ENCODE results near the gene KRT72.

KRT72 gene

DNA sequence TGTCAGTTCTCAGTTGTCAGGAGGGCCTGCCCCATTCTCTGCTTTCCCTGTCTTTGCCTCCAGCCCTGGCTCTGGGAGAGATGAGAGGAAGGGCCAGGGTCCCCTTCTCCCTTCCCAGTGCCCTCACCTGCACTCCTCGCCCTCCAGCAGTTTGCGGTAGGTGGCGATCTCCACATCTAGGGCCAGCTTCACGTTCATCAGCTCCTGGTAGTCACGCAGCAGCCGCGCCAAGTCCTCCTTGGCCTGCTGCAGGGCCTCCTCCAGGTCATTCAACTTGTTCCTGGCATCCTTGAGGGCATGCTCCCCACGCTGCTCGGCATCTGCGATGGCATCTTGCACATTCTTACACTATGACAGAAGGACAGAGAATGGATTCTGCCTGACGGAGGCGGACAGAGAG is 45.4 kb upstream of the KRT72 start:
- Histone ChIP-seq H2BK120ac (ENCODE audit: low read depth, low read length) (no peak overlapping the region), H3K4me1 (ENCODE audit: control insufficient read depth, low read depth, low read length) (no peaks in the 10 kb centered on the region), H3K79me1 (ENCODE audit: low read length) (no peaks in the 10 kb centered on the region), H3K56ac (ENCODE audit: low read length) (no peak overlapping the region), H3K18ac (ENCODE audit: low read length) (no peak overlapping the region), H3K4me2 (ENCODE audit: low read length) (no peak overlapping the region), H3K23ac (ENCODE audit: low read length) (no peak overlapping the region), H4K8ac (ENCODE audit: low read depth, low read length) (no peak overlapping the region), H3K79me2 (ENCODE audit: control insufficient read depth, insufficient read depth, low read length) (no peaks in the 10 kb centered on the region), H3K27ac (ENCODE audit: low read depth, low read length) (no peak overlapping the region), H4K5ac (ENCODE audit: low read length) (no peak overlapping the region), H2BK5ac (ENCODE audit: low read length) (no peak overlapping the region), H3K36me3 (ENCODE audit: control insufficient read depth, insufficient read depth, low read length) (no peaks in the 10 kb centered on the region), H3K4ac (ENCODE audit: low read depth, low read length) (no peak overlapping the region), H3K9ac (ENCODE audit: low read length) (no peak overlapping the region), H3K27me3 (ENCODE audit: insufficient read depth, low read length, poor library complexity) (no peaks in the 10 kb centered on the region), H2BK15ac (replicated peaks; ENCODE audit: low read depth) (no peak overlapping the region), H3K4me3 (ENCODE audit: low read length) (no peak overlapping the region), H2AK5ac (ENCODE audit: low read length) (no peak overlapping the region)
- DNase-seq, result no peak
- no CpG with 5 or more reads among the region's 12 CpGs for whole genome bisulfite sequencing (ENCODE audit: extremely low coverage, insufficient coverage, low lambda C conversion rate)

DNA sequence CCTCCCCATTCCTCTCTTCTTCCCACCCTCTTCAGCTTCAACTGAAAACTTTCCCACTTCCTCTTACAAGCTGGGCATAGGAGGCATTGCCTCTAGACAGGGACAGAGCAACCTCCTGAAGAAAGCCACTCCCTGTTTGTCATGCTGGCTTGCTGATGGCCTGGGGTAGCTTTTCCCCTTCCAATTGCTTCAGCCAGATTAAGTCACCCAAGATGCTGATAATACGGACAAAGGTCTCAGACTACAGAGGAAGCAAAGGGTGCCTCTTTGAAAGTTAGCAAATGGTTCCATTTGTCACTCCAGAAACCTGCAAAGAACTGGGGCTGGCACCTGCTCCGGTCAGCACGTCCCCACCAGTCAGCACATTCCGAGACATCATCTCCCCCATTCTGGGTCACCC is 44.7 kb upstream of the KRT72 start:
- no peak overlapping the region for H3K4me3 ChIP-seq (ENCODE audit: low read length)
- no CpG with 5 or more reads among the region's 4 CpGs for WGBS (ENCODE audit: extremely low coverage, insufficient coverage, low lambda C conversion rate)
- no peak overlapping the region for H3K18ac ChIP-seq (ENCODE audit: low read length)
- no peak overlapping the region for H3K4me2 ChIP-seq (ENCODE audit: low read length)
- H3K4me1 ChIP-seq (ENCODE audit: control insufficient read depth, low read depth, low read length), result no peaks in the 10 kb centered on the region
- H4K8ac ChIP-seq (ENCODE audit: low read depth, low read length), result no peak overlapping the region
- no peaks in the 10 kb centered on the region for H3K36me3 ChIP-seq (ENCODE audit: control insufficient read depth, insufficient read depth, low read length)
- no peak overlapping the region for H2AK5ac ChIP-seq (ENCODE audit: low read length)
- no peak overlapping the region for H3K4ac ChIP-seq (ENCODE audit: low read depth, low read length)
- H3K56ac ChIP-seq (ENCODE audit: low read length), result no peak overlapping the region
- DNase-seq, result peak; percentile 7
- H4K5ac ChIP-seq (ENCODE audit: low read length), result no peak overlapping the region
- H2BK120ac ChIP-seq (ENCODE audit: low read depth, low read length), result no peak overlapping the region
- H3K27me3 ChIP-seq (ENCODE audit: insufficient read depth, low read length, poor library complexity), result no peaks in the 10 kb centered on the region
- H2BK15ac ChIP-seq (replicated peaks; ENCODE audit: low read depth), result no peak overlapping the region
- H3K9ac ChIP-seq (ENCODE audit: low read length), result no peak overlapping the region
- no peak overlapping the region for H3K27ac ChIP-seq (ENCODE audit: low read depth, low read length)
- no peak overlapping the region for H2BK5ac ChIP-seq (ENCODE audit: low read length)
- no peaks in the 10 kb centered on the region for H3K79me2 ChIP-seq (ENCODE audit: control insufficient read depth, insufficient read depth, low read length)
- no peaks in the 10 kb centered on the region for H3K79me1 ChIP-seq (ENCODE audit: low read length)
- no peak overlapping the region for H3K23ac ChIP-seq (ENCODE audit: low read length)

DNA sequence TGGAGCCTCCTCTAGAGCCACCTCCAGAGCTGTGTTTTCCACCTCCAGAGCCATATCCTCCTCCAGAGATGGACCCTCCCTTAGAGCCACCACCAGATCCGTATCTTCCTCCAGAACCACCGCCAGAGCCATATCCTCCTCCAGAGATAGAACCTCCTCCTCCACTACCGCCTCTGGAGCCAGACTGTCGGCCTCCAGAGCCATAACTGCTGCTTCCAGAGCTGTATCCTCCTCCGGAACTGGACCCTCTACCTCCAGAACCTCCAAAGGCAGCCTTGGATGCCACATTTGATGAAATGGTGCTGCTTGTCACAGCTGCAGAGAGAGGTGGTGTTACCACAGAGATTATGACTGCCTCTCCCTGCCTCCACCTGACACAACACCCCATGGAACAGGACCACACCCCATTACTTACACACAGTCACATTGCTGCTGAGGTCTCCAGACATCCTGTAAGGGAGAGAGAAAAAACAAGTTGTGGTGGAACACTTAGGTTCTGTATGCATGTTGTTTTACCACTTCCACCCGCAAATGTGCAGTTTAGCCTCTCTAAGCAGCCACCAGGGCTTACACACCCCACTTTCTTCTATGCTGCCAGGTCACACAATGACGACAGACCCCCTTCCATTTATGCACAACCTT is 44.0 kb upstream of the KRT72 start:
- no peak overlapping the region for H2AK5ac ChIP-seq (ENCODE audit: low read length)
- no peak overlapping the region for H4K5ac ChIP-seq (ENCODE audit: low read length)
- no peaks in the 10 kb centered on the region for H3K27me3 ChIP-seq (ENCODE audit: insufficient read depth, low read length, poor library complexity)
- H3K4me1 ChIP-seq (ENCODE audit: control insufficient read depth, low read depth, low read length), result no peaks in the 10 kb centered on the region
- H3K36me3 ChIP-seq (ENCODE audit: control insufficient read depth, insufficient read depth, low read length), result no peaks in the 10 kb centered on the region
- no CpG with 5 or more reads among the region's 7 CpGs for WGBS (ENCODE audit: extremely low coverage, insufficient coverage, low lambda C conversion rate)
- H4K8ac ChIP-seq (ENCODE audit: low read depth, low read length), result no peak overlapping the region
- no peak overlapping the region for H3K4ac ChIP-seq (ENCODE audit: low read depth, low read length)
- no peak overlapping the region for H2BK15ac ChIP-seq (replicated peaks; ENCODE audit: low read depth)
- H3K56ac ChIP-seq (ENCODE audit: low read length), result no peak overlapping the region
- no peak overlapping the region for H3K9ac ChIP-seq (ENCODE audit: low read length)
- no peaks in the 10 kb centered on the region for H3K79me1 ChIP-seq (ENCODE audit: low read length)
- no peak for DNase-seq
- no peak overlapping the region for H3K23ac ChIP-seq (ENCODE audit: low read length)
- H3K4me2 ChIP-seq (ENCODE audit: low read length), result no peak overlapping the region
- H3K79me2 ChIP-seq (ENCODE audit: control insufficient read depth, insufficient read depth, low read length), result no peaks in the 10 kb centered on the region
- no peak overlapping the region for H3K18ac ChIP-seq (ENCODE audit: low read length)
- H2BK5ac ChIP-seq (ENCODE audit: low read length), result no peak overlapping the region
- no peak overlapping the region for H3K4me3 ChIP-seq (ENCODE audit: low read length)
- H3K27ac ChIP-seq (ENCODE audit: low read depth, low read length), result no peak overlapping the region
- H2BK120ac ChIP-seq (ENCODE audit: low read depth, low read length), result no peak overlapping the region

DNA sequence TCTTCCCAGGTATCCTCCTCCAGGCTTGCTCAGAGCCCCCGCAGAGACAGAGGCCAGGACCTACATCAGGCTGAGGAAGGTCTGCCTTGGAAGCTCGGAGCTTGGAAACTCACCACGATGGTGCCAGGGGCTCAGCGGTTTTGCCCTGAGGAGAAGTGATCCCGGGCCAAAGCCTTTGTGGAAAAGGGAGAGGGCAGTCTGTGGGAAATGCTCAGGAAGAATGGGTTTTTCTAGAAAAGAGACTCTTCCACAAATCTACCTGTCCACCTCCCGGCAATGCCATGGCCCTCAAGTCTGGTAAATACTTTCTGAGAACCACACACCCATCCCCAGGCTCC is 42.8 kb upstream of the KRT72 start:
- H4K5ac ChIP-seq (ENCODE audit: low read length), result no peak overlapping the region
- no peak overlapping the region for H2BK5ac ChIP-seq (ENCODE audit: low read length)
- H3K4me2 ChIP-seq (ENCODE audit: low read length), result no peak overlapping the region
- H3K9ac ChIP-seq (ENCODE audit: low read length), result no peak overlapping the region
- no peaks in the 10 kb centered on the region for H3K79me2 ChIP-seq (ENCODE audit: control insufficient read depth, insufficient read depth, low read length)
- H3K27ac ChIP-seq (ENCODE audit: low read depth, low read length), result no peak overlapping the region
- H2BK120ac ChIP-seq (ENCODE audit: low read depth, low read length), result no peak overlapping the region
- no peak overlapping the region for H2AK5ac ChIP-seq (ENCODE audit: low read length)
- H3K4ac ChIP-seq (ENCODE audit: low read depth, low read length), result no peak overlapping the region
- H4K8ac ChIP-seq (ENCODE audit: low read depth, low read length), result no peak overlapping the region
- H3K4me1 ChIP-seq (ENCODE audit: control insufficient read depth, low read depth, low read length), result no peaks in the 10 kb centered on the region
- H3K4me3 ChIP-seq (ENCODE audit: low read length), result no peak overlapping the region
- no peak overlapping the region for H3K23ac ChIP-seq (ENCODE audit: low read length)
- no peak for DNase-seq
- no CpG with 5 or more reads among the region's 6 CpGs for WGBS (ENCODE audit: extremely low coverage, insufficient coverage, low lambda C conversion rate)
- H2BK15ac ChIP-seq (replicated peaks; ENCODE audit: low read depth), result no peak overlapping the region
- no peak overlapping the region for H3K18ac ChIP-seq (ENCODE audit: low read length)
- H3K56ac ChIP-seq (ENCODE audit: low read length), result no peak overlapping the region
- no peaks in the 10 kb centered on the region for H3K79me1 ChIP-seq (ENCODE audit: low read length)
- no peaks in the 10 kb centered on the region for H3K27me3 ChIP-seq (ENCODE audit: insufficient read depth, low read length, poor library complexity)
- H3K36me3 ChIP-seq (ENCODE audit: control insufficient read depth, insufficient read depth, low read length), result no peaks in the 10 kb centered on the region

DNA sequence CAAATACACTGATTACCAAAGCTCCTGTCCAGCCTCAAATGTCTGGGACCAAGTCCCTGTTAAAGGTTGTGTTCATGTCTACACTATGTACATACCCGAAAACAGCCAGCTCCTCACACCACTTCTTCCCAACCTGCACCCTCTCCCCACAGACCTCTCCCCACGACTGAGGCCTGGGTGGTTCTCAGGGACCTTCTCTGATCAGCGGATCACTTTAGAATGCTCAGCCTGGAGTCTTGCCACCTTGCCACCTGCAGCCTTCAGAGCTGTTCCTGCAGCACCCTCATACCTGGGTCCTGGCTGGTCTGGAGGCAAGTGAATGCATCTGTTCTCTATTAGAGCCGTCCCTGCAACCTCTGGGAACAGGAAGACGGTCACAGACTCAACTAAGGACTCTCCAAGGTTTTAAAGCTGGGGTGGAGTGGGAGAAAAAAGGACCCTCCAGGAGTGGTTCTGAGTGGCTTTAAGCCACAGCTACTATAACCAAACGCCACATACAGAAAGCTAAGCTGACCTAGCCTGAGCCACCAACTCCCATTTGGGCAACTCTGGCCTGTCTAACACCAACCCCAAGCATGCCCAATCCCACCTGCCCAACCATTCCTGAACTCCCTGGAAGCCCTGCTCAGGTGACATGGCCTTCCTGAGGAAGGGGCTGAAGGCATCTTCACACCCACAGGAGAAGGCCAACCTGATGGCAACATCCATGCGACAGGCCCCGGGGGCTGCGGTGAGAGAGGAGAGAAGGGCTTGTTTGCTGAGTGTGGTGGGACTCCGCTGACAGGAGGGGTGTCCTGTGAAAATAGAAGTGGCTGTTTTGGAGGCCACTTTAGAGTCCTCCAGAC is 42.2 kb upstream of the KRT72 start:
- Histone ChIP-seq H3K4me3 (ENCODE audit: low read length) (no peak overlapping the region), H3K56ac (ENCODE audit: low read length) (no peak overlapping the region), H3K27me3 (ENCODE audit: insufficient read depth, low read length, poor library complexity) (no peaks in the 10 kb centered on the region), H3K18ac (ENCODE audit: low read length) (no peak overlapping the region), H4K5ac (ENCODE audit: low read length) (no peak overlapping the region), H2BK5ac (ENCODE audit: low read length) (no peak overlapping the region), H3K4ac (ENCODE audit: low read depth, low read length) (no peak overlapping the region), H3K4me2 (ENCODE audit: low read length) (no peak overlapping the region), H2BK15ac (replicated peaks; ENCODE audit: low read depth) (no peak overlapping the region), H3K27ac (ENCODE audit: low read depth, low read length) (no peak overlapping the region), H3K23ac (ENCODE audit: low read length) (no peak overlapping the region), H2BK120ac (ENCODE audit: low read depth, low read length) (no peak overlapping the region), H3K79me1 (ENCODE audit: low read length) (no peaks in the 10 kb centered on the region), H3K4me1 (ENCODE audit: control insufficient read depth, low read depth, low read length) (no peaks in the 10 kb centered on the region), H3K9ac (ENCODE audit: low read length) (no peak overlapping the region), H3K79me2 (ENCODE audit: control insufficient read depth, insufficient read depth, low read length) (no peaks in the 10 kb centered on the region), H3K36me3 (ENCODE audit: control insufficient read depth, insufficient read depth, low read length) (no peaks in the 10 kb centered on the region), H2AK5ac (ENCODE audit: low read length) (no peak overlapping the region), H4K8ac (ENCODE audit: low read depth, low read length) (no peak overlapping the region)
- no peak for DNase-seq
- WGBS (ENCODE audit: extremely low coverage, insufficient coverage, low lambda C conversion rate), result no CpG with 5 or more reads among the region's 10 CpGs

All from mesendoderm (in vitro differentiated cells).